Activated T-helper 9 cell treated with anti-CD3 and anti-CD28 coated beads, Interleukin-2, amount 50 U/mL, for 16 hours (primary cell): ENCODE results near the gene WDCP.
"Not testable (repeated sequence)": the region's sequence is repeated elsewhere in the genome, so short reads cannot be mapped to it uniquely, and the experiment has no call there.

Experiments used
- DNase-seq: peaks from one replicate; pipeline ENCODE4 v3.0.0-alpha.2; 2020; ENCODE audit warnings: low read depth

WDCP gene

GRCh38 chr2:24065341-24065740, 18.1 kb upstream of the WDCP start:
- no peak for DNase-seq

GRCh38 chr2:24058564-24059271, 11.5 kb upstream of the WDCP start:
- no peak for DNase-seq

GRCh38 chr2:24055750-24056149, 8.6 kb upstream of the WDCP start:
- no peak for DNase-seq

GRCh38 chr2:24054366-24055010, 7.3 kb upstream of the WDCP start:
- DNase-seq, result no peak

- no peak for DNase-seq
Observed at GRCh38 chr2:24052951-24053350, 5.8 kb upstream of the WDCP start.

- DNase-seq, result no peak
Observed at GRCh38 chr2:24051833-24052232, 4.6 kb upstream of the WDCP start.

- no peak for DNase-seq
Observed at GRCh38 chr2:24050041-24050979, 3.1 kb upstream of the WDCP start.

GRCh38 chr2:24049485-24050021, 2.4 kb upstream of the WDCP start, which contains the start of gene FKBP1B:
Gene FKBP1B (plus strand): TSS chr2:24049741. CDS start chr2:24049850, 109 bp downstream.
- DNase-seq, result peak; percentile 36

GRCh38 chr2:24048769-24049484, 1.7 kb upstream of the WDCP start:
- no peak for DNase-seq

- DNase-seq, result no peak
Observed at GRCh38 chr2:24047703-24048033, 477 bp upstream of the WDCP start.

GRCh38 chr2:24046599-24046929, 627 bp downstream of the WDCP start:
- no peak for DNase-seq

GRCh38 chr2:24045511-24046508, 1.4 kb downstream of the WDCP start:
- DNase-seq, result no peak

GRCh38 chr2:24043133-24043532, 4.1 kb downstream of the WDCP start:
- DNase-seq, result not testable (repeated sequence)

- no peak for DNase-seq
Observed at GRCh38 chr2:24040511-24040910, 6.7 kb downstream of the WDCP start.

- no peak for DNase-seq
Observed at GRCh38 chr2:24038786-24039499, 8.2 kb downstream of the WDCP start.

- DNase-seq, result no peak
Observed at GRCh38 chr2:24026233-24026632, 21.0 kb downstream of the WDCP start.

- no peak for DNase-seq
Observed at GRCh38 chr2:24024996-24025663, 22.1 kb downstream of the WDCP start.

- DNase-seq, result no peak
Observed at GRCh38 chr2:24024018-24024417, 23.2 kb downstream of the WDCP start.

GRCh38 chr2:24022975-24023575, 24.1 kb downstream of the WDCP start:
- DNase-seq, result no peak
